NCI-H2196 (cell line): Measurements from ENCODE around the gene KRT25.

Source experiments
- DNase-seq: peaks from one replicate; lab custom pipeline; 2025; ENCODE audit not compliant: unreplicated experiment; lab: John Stamatoyannopoulos, UW

The KRT25 gene

GRCh38 chr17:40699371-40699770 is 55.8 kb downstream of the KRT25 start:
- DNase-seq = no peak
